Sigmoid colon (tissue), 4 donors: ENCODE measurements around the gene BRD9.
"Not testable (repeated sequence)": the region's sequence is repeated elsewhere in the genome, so short reads cannot be mapped to it uniquely, and the experiment has no call there.

ENCODE experiments used
- CTCF ChIP-seq, 4 experiments: fragments of 450-650 bp in 3 of 4; fragments of 200-600 bp in 1 of 4; IDR thresholded peaks; one replicate each; pipeline ENCODE4 v1.5.1; 2016 to 2019; ENCODE audit warnings: antibody characterized with exemption in 4 of 4, mild to moderate bottlenecking in 3 of 4, moderate library complexity in 2 of 4
- EP300 ChIP-seq, 4 donors: sonication (generic); formaldehyde crosslinking; IDR thresholded peaks; one replicate each; pipeline ENCODE4 v1.6.1; 2017; ENCODE audit warnings: antibody characterized with exemption in 4 of 4
- POLR2A ChIP-seq, 2 donors: fragments of 450-650 bp; IDR thresholded peaks; one replicate each; pipeline ENCODE4 v1.6.1; 2016; ENCODE audit warnings: antibody characterized with exemption in 2 of 2, mild to moderate bottlenecking in 2 of 2, moderate library complexity in 2 of 2
- POLR2AphosphoS5 ChIP-seq, 4 donors: sonication (generic); formaldehyde crosslinking; IDR thresholded peaks; one replicate each; pipeline ENCODE4 v1.6.1; 2017; ENCODE audit warnings: antibody characterized with exemption in 4 of 4

GRCh38 chr5:929182-929581 is 36.6 kb upstream of the BRD9 start:
- not testable (repeated sequence) for TF ChIP-seq POLR2A, CTCF, POLR2AphosphoS5, EP300 (IDR thresholded peaks at IDR 0.05)
